Kidney (tissue), 14 donors: ENCODE results near the gene NLRP4. TPM values are rescaled to one million over a fixed set of nuclear protein-coding genes. Genes with fewer than 3 reads are reported as not detected.
"Not testable (repeated sequence)": the region's sequence is repeated elsewhere in the genome, so short reads cannot be mapped to it uniquely, and the experiment has no call there.

Experiments
- DNase-seq, 5 donors: peaks; one replicate each; pipeline ENCODE4 v3.0.0-alpha.2; 2013 to 2020
- FAIRE-seq: peaks from 2 replicates; lab custom pipeline; 2012; peaks lifted over from hg19 to GRCh38; lab: Jason Lieb, UNC
- H3K27ac ChIP-seq, 2 donors: one replicate each; pipeline ENCODE4 v1.7.0; 2013; ENCODE audit warnings: low read depth in 2 of 2, low read length in 2 of 2, inconsistent platforms in 1 of 2
- H3K27me3 ChIP-seq: one replicate; pipeline ENCODE4 v1.7.1; 2013; ENCODE audit warnings: low read length, inconsistent platforms; ENCODE audit not compliant: control insufficient read depth, insufficient read depth
- H3K36me3 ChIP-seq, 3 donors: one replicate each; pipeline versions ENCODE4 v1.7.0 to v1.7.1; 2013; ENCODE audit warnings: low read length in 3 of 3, control low read depth in 1 of 3, inconsistent platforms in 1 of 3; ENCODE audit not compliant: insufficient read depth in 3 of 3, control insufficient read depth in 2 of 3
- H3K4me1 ChIP-seq, 3 donors: one replicate each; pipeline versions ENCODE4 v1.7.0 to v1.7.1; 2013; ENCODE audit warnings: low read length in 3 of 3, inconsistent platforms in 1 of 3, low read depth in 1 of 3; ENCODE audit not compliant: control insufficient read depth in 2 of 3, insufficient read depth in 2 of 3
- H3K4me3 ChIP-seq, 3 donors: one replicate each; pipeline versions ENCODE4 v1.7.0 to v1.8.1; 2013; ENCODE audit warnings: low read length in 3 of 3, control low read depth in 1 of 3, inconsistent platforms in 1 of 3
- H3K9ac ChIP-seq, 3 donors: one replicate each; pipeline versions ENCODE4 v1.7.0 to v1.7.1; 2013; ENCODE audit warnings: low read length in 3 of 3, control low read depth in 1 of 3, inconsistent platforms in 1 of 3
- H3K9me3 ChIP-seq, 3 donors: one replicate each; pipeline versions ENCODE4 v1.7.0 to v1.7.1; 2013; ENCODE audit warnings: low read length in 3 of 3, control low read depth in 1 of 3, inconsistent platforms in 1 of 3; ENCODE audit not compliant: control insufficient read depth in 2 of 3, insufficient read depth in 1 of 3
- CTCF ChIP-seq: IDR thresholded peaks from 3 replicates; pipeline ENCODE4 v1.5.1; 2012; ENCODE audit warnings: mild to moderate bottlenecking, moderate library complexity, borderline replicate concordance; ENCODE audit not compliant: insufficient read depth; ENCODE audit errors: extremely low read depth
- intact Hi-C: fragments of 100-400 bp; cut with DNase I; formaldehyde crosslinking; loops from one replicate; pipeline ENCODE4 v1.11.1; 2022
- polyA plus RNA-seq: library from polyadenylated mRNA; stranded (reverse); fragments of 350-450 nt; fragmentation: Illumina TruSeq; extraction: RNeasy Lipid Tissue Mini Kit (QIAGEN cat#74804); gene quantifications from one replicate; pipeline ENCODE4 v1.2.3, GENCODE V29; 2014; ENCODE audit warnings: low read depth, low replicate concordance; ENCODE audit not compliant: insufficient read depth
- total RNA-seq: library from RNA; stranded (reverse); fragmentation: NEBNext Ultra II Directional; extraction: Animal tissue kit (Norgen Biotek cat#: 25700); gene quantifications from one replicate; pipeline ENCODE4 v1.2.1, GENCODE V29; 2021
- donor health status: control.
- donor health status: control.
- donor health status: control.
- donor health status: control.
- donor health status: control.
- donor health status: DM: yes; HTN: yes; CAD: no.
- donor health status: Normal renal cell carcinoma (clear cell type).

Gene NLRP4
- total and polyA plus RNA-seq, 2 donors from 2014 or later: 0.06 TPM; not detected in 1

GRCh38 chr19:55913643-55914268 lies 77.4 kb downstream of the NLRP4 start:
- peaks cover 0 to 3% (median 0%) of the 10 kb centered on the region in 3 donors for H3K9me3 ChIP-seq
- H3K4me1 ChIP-seq: no peaks in the 10 kb centered on the region
- no peak overlapping the region for H3K27ac ChIP-seq
- peak; percentile 10 for TF ChIP-seq CTCF
- no peak overlapping the region for H3K9ac ChIP-seq
- DNase-seq (peak in 1 of 5 donors; percentile 2), FAIRE-seq (no peak)
- intact Hi-C loops: no loop called here
- H3K27me3 ChIP-seq: no peaks in the 10 kb centered on the region
- no peak overlapping the region for H3K4me3 ChIP-seq
- no peaks in the 10 kb centered on the region for H3K36me3 ChIP-seq

GRCh38 chr19:55923556-55923955 lies 87.2 kb downstream of the NLRP4 start:
- Histone ChIP-seq H3K27ac (no peak overlapping the region), H3K4me1 (no peaks in the 10 kb centered on the region), H3K27me3 (no peaks in the 10 kb centered on the region), H3K9ac (no peak overlapping the region), H3K9me3 (no peaks in the 10 kb centered on the region), H3K36me3 (no peaks in the 10 kb centered on the region), H3K4me3 (no peak overlapping the region)
- TF ChIP-seq CTCF: no peak
- FAIRE-seq: no peak
- DNase-seq: no peak
- intact Hi-C loops: no loop called here

- intact Hi-C loops: no loop called here
- H3K4me3 ChIP-seq: no peak overlapping the region
- H3K27ac ChIP-seq: no peak overlapping the region
- H3K4me1 ChIP-seq: no peaks in the 10 kb centered on the region
- H3K9ac ChIP-seq: no peak overlapping the region
- FAIRE-seq (no peak), DNase-seq (no peak)
- no peaks in the 10 kb centered on the region for H3K9me3 ChIP-seq
- H3K36me3 ChIP-seq: no peaks in the 10 kb centered on the region
- H3K27me3 ChIP-seq: no peaks in the 10 kb centered on the region
- TF ChIP-seq CTCF: no peak
Measured at GRCh38 chr19:55927991-55928390, 91.7 kb downstream of the NLRP4 start.

GRCh38 chr19:55929258-55929657 lies 92.9 kb downstream of the NLRP4 start:
- H3K27me3 ChIP-seq, H3K9ac ChIP-seq, intact Hi-C loops, DNase-seq, H3K27ac ChIP-seq, H3K36me3 ChIP-seq, FAIRE-seq, H3K9me3 ChIP-seq, H3K4me3 ChIP-seq, H3K4me1 ChIP-seq: not testable (repeated sequence)
